Measurements from ENCODE around the gene SH3RF3.
A peak's percentile ranks its signal among the peaks of the same experiment; 100 is the strongest.
"Not testable (repeated sequence)": the region's sequence is repeated elsewhere in the genome, so short reads cannot be mapped to it uniquely, and the experiment has no call there.

Gene SH3RF3

DNA sequence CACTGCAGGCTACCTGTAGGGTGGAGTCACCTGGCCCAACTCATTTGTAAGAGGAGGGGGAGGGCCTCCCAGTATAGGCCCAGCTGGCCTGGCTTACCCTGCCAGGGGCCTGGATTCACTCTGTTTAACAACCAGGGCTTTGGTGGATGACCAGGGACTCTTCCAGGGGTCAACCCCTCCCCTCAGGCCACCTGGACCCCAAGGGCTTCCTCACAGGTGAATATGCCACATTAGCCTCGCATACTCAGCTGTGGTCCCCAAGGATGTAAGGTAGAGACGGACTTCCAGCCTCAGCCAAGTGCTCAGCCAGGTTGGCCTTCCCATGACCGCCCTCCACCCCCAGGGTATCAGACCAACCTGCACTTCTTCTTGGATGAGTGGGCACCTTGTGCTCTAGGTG lies 8.8 kb upstream of the SH3RF3 start:
- no peak for DNase-seq

DNA sequence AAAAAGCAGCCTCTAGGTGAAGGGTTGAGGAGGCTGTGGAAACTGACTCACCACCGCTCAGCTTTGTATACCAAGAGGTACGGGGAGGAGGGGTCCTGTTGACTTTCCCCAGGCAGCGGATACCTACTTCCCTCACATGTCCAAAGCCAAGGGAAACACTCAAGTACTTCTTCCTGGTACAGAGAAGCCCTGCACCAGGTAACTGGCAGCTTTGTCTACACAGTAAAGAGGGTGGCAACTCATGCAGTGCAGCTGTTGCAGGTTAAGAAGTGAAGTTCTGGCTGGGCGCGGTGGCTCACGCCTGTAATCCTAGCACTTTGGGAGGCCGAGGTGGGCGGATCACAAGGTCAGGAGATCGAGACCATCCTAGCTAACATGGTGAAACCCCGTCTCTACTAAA lies 8.3 kb upstream of the SH3RF3 start:
- DNase-seq = not testable (repeated sequence)

DNA sequence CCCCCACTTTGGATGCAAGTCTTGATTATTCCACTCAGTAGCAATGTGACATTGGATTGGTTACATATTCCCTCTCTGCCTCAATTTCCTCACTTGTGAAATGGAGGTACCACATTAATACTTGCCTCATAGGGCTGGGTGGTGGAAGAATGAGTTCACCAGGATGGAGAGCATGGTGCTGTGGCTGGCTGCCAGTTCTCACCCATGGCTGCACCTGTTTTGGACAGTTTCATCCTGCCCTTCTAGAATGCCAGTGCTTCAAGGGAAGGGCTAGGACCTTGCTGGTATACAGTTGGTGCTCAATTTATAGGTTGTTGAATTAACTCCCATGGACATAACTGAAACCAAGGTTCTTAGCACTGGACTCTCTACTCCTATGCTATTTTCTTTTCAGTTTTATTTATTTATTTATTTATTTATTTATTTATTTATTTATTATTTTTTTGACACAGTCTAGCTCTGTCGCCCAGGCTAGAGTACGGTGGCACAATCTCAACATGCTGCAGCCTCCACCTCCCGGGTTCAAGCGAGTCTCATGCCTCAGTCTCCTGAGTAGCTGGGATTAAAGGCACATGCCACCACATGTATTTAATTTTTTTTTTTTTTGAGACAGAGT lies 5.3 kb upstream of the SH3RF3 start:
- DNase-seq = no peak

DNA sequence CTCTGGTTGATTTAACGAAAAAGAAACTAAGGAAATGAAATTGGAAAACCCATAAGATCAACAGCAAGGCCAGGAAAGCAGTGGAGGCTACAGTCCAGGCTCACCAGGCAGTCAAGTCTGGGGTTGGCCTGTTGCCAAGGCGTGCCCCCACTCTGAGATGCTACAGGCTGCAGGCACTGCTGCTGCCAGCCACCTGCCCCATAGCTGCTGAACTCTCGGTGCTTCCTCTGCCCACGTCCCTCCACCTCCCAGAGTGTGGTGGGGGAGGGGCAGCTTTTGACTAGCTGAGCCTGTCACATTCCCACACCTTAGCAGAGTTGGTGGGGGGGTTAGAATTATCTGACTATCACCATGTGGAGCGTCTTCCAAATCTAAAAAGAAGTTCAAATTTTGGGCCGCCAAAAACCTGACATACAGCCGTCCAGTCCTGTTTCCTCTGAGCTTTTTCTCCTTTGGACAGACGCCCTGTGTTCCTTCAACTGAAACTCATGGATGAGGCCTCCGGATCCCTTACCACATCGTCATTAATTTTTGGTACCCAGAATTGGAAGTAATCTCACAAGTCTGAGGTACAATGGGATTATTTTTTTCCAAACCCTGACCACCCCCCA lies 3.9 kb upstream of the SH3RF3 start:
- DNase-seq = no peak

DNA sequence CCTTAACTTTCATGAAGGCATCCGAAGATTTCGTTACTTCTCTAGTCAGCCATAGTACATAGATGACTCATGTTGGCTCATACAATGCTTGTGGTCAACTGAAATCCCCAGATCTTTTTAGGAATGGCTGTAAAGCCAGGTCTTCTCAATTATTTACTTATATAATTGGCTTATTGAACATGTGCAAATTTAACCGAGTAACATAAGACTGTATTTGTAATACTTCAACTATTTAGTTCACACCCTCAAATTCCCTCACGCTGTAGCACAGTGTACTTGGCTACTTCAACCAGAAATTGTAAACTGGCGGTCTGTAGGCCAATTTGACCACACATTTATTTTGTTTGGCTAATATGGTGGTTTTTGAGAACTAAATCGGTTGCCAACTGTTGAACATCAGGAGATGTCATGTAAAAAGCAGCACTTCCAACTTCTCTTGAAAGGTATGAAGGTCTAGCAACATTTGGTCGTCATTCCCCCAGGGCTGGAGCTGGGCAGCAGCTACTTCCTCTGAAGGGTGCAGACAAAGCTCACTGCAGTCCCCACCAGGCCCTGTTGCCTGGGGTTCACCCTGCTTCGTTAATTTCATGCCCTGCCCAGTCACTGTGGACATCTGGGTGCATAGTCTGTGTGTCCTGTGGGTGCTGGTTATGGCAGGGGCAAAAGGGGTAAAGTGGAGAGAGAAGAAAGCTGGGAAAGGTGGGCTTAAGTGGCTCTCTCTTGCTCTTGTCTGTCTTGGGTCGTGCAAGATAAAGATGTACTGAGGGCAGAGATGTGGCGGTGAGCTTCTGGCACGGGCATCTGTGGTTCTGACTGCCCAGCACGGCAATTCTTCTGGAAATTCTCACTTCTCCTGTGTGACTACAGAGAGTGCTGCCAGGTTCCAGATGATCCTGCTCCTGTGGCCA lies 3.2 kb upstream of the SH3RF3 start:
- no peak for DNase-seq

DNA sequence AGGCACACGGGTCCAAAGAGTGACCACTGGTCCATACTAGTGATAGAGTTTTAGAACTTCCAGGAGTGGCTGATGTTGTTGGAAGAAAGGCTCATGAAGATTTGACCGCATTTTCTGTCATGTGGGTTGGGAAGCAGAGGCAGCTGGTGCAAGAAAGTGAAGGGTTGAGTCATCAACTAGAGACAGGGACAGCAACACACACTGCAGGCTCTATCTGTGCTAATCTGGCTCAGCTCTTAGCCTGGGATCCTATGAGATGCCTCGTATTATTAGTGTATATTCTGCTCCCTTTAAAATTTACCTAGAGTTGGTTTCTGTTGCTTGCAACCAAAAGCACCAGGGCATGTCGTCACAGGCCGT lies 2.5 kb upstream of the SH3RF3 start:
- no peak for DNase-seq

DNA sequence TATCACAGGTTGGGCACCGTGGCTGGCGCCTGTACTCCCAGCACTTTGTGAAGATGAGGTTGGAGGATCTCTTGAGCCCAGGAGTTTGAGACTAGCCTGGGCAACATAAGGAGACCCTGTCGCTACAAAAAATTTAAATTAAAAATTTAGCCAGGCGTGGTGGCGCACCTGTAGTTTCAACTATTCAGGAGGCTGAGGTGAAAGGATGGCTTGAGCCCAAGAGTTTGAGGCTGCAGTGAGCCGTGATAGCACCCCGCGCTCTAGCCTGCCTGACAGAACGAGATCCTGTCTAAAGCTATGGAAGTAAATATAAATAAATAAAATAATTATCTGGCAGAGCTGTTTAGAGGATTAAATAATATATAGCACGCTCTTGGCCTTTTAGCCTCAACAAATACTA lies 1.4 kb upstream of the SH3RF3 start:
- DNase-seq = no peak

DNA sequence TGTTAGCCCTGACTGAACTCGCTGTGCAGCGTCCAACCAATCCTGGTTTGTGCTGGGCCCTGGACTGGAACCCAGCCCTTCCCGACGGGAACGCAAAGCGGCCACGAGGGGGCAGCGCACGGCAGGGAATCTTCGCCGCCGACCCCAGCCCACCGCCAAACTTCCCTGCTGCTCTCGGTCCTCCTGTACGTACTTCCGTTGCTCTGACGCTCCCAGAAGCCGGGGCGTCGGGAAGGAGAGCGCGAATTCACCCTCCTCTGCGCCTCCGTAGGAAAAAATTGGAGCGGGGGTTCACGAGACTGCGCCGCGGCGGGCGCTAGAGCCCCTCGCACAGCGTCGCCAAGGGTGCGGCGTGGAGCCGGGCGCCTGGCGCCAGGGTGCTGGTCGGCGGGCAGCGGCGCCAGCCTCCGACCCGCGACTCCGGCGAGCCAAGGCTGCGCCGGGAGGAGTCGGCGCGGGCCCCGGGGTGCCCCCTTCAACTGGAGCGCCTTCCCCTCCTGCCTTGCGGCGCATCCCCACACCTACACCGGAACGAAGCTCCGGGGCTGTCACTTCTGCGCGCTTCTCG lies 873 bp upstream of the SH3RF3 start:
- DNase-seq = peak; percentile 57 to 70

DNA sequence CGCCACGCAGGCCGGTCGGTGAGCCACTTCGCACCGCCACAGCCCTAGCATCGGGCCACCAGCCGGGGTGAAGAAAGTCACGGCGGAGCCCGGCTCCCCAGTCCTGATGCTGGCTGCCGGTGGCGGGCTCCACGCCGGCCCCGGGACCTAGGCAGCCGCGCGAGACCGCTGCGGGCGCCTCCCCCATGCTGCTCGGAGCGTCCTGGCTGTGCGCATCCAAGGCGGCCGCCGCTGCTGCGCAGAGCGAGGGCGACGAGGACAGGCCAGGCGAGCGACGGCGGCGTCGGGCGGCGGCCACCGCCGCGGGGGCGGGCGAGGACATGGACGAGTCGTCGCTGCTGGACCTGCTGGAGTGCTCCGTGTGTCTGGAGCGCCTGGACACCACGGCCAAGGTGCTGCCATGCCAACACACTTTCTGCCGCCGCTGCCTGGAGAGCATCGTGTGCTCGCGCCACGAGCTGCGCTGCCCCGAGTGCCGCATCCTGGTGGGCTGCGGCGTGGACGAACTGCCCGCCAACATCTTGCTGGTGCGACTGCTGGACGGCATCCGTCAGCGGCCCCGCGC lies 433 bp downstream of the SH3RF3 start:
- peak in 1 of 2 donors; percentile 7 for DNase-seq

DNA sequence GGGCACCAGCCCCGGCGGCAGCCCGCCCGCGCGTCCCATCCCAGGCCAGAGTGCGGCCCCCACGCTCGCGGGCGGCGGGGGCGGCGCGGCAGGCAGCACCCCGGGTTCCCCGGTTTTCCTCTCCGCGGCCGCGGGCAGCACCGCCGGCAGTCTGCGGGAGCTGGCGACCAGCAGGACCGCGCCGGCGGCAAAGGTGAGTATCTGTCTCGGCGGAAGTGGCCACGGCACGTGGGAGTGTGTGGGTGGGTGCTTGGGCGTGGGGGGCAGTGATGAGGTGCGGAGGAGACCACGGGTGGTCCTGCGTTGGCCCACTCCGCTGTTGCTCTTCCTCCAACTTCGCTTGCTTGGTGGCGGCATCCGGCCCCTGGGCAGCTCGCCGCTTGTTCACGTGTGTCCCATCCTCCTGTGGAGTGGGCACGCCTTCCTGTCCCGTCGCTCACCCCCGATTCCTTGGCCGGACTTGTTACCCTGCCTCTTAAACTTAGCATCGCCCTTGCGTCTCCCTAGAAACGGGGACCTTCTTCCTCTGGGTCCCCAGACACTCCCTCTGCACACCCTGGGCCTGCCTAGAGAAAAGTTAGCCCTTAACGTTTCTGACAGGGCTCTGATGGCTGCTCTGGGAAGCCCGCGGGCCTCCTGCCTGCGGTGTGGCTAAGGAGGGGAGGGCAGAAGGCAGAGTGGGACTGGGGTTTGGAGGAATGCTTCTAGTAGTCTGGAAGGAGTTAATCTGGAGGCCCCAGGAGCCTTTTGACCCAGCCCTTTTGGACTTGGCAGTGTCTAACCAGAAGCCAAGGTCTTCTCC lies 1.1 kb downstream of the SH3RF3 start:
- DNase-seq = no peak

DNA sequence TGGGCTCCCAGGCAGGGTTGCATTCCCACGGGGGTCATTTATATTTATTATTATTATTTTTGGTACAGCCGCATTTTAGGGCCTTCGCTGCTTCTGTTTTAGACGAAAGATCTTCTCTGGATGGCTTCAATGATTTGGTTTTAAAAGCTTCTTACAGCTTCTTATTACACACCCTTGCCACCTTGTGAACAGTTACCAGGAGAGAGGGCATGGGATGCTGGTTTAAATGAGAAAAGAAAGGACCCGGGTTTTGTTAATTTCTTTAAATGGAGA lies 1.7 kb downstream of the SH3RF3 start:
- no peak for DNase-seq

DNA sequence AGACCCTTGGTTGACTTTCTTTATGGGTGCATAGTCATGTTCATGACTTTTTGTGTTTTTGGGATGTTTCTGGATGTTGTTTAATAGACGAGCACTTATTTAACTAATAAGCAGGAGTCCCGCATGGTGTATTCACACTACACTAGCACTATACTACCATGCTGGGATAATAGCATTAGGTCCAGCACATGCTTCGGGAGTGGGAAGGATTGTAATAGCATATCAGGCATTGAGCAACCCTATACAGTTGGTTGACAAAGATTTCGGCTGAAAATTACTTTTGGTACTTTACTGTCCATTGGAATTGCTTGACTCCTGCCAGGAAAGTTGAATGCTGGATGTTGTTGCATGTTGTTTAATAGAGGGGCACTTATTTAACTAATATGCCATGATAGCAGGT lies 2.8 kb downstream of the SH3RF3 start:
- DNase-seq = no peak

DNA sequence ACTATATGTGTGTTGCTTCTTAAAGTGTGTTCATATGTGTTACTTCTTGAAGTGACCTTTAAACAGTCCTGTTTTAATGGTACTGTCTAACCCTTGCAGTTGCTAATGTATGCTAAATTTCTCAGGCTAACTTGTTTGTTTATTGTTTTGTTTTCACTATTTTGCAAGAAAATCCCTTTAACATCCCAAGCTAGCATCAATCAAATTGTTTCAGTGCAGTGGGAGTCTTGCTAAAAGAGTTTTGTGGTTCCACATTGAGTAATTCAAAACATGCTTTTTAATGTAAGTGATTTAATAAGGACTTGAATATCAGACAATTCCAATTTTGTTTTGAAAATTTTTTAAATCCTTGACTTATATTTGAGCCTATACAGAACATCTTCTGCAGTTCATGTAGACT lies 3.6 kb downstream of the SH3RF3 start:
- no peak for DNase-seq

DNA sequence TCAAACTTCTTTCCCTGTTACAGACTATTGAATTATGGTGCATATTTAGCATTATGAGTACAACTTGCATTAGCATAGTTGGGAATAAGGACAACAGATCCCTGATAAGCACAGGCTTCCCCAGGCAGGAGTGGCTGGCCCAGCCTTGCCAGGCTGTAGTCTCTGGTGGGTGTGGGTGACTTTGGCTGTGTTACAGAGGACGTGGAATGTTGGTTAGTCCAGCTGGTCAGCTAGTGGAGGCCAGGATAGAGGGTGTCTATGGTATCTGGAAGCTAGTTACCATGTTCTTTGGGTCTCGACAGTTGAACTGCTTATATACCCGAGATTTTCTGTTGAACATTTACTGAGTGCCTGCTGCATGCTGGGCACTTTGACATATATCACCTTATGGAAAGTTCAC lies 4.7 kb downstream of the SH3RF3 start:
- no peak for DNase-seq

DNA sequence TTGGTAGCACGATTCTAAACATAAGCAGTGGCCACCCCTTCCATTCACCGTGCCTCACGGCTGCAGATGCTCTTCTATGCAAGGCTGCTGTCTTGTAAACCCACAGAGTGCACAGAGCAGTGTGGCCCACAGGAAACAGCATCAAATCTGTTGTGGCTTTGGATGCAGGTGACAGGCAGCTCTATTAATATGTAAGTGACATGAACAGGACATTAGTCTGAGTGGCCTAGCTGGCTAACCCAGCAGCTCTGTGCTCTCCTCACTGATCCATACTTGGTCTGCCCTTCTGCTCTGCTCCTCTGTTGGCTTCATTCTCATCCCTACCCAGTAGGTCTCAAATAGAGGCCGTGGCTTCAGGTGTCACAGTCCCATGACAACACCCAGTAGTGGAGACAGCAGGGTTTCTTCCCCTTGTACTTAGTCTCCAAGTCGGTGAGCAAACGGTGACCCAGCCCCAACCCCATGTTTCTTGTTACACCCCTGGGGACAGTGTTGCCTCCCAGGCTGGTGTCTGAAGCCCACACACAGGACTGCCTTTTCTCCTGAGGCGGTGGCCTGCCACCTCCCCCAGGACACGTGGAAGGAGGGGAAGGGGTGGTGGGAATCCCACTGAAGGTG lies 5.8 kb downstream of the SH3RF3 start:
- no peak for DNase-seq

DNA sequence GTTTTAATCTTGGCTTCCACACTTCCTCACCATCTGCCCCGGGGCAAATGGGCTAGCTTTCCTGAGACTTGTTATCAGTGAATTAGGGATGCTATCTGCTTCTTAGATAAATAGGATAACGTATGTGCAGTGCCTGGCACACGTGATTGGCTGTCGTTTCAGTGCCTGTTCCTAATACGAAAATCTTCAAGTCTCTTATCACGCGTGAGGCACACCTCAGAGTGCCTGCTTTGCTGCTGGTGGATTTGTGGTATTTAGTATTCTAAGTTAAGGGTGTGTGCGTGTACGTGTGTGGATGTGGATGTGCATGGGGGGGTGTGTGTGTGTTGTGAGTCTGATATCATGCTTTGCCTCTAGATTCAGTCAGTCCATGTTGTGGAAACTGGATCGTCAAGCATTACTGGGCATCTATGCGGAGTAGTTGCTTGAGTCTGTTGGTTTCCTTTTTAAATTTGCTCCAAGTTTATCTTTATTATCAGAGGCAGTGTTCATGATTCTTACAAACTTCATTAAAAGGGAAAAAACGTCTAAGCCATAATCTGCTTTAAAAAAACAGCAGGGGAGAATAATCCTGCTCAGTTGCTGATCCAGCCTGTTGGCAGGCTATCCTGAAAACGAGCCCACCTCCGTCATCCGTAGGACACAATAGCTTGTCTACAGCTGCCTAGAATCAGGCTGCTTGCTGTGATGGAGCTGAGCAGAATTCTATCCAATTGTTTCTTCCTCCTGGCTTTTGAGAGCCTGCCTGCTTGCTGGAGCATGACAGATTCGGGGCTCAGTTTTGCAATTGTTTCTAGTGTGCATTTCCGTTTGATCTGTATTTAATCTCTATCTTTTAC lies 6.6 kb downstream of the SH3RF3 start:
- no peak for DNase-seq

DNA sequence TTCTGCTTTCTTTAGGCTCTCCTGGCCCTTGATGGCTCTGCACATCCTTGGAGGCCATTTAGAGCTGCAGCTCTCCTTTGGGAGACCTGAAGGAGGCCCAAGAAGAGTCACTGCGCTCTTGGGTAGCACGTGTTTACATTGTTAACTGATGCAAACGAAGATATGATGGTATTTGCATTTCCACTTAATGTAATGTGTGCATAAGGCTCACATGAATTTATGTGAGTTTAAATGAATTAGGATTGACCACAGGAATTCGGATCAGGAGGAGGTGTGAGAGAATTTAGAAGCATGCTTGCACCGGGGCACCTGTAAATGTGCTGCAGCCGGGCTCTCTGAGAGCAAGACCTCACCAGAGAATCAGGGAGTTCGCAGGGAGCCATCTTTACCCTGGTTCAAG lies 7.5 kb downstream of the SH3RF3 start:
- DNase-seq = no peak

DNA sequence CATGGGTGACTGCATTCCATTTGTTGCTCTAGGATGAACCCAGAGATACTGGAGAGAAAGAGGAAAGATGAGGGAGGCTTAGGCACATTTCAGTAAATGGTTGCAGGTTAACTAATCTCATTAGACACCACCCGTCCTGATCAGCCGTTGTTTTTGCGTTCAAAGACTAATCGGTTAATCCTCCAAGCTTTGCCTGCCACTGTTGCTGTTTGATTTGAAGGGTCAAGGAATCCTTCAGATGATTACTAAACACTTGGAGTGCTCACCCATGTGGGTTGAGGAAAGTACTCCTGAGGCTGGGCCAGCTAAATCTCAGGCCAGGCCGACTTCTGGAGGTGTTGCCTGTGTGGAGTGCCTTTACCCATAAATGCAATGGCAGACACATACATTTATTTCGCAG lies 8.6 kb downstream of the SH3RF3 start:
- no peak for DNase-seq

DNA sequence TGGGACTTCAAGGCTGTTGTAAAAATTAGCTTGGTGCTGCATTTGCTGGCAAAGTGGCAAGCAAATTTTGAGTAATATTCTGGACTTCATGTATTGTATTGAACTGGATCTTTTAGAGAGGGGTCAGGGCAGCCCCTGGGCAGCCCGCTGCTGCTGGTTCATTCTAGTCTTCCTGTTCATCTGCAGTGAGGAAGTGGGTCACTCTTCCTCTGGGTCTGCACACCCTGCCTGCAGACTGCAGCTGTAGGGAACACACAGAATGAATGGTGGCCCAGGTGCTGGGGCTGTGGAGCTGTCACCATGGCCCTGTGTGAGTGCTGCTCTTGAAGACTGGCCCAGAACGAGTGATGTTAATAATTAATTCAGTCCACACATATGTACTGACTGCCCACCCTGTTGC lies 9.4 kb downstream of the SH3RF3 start:
- DNase-seq = no peak

DNA sequence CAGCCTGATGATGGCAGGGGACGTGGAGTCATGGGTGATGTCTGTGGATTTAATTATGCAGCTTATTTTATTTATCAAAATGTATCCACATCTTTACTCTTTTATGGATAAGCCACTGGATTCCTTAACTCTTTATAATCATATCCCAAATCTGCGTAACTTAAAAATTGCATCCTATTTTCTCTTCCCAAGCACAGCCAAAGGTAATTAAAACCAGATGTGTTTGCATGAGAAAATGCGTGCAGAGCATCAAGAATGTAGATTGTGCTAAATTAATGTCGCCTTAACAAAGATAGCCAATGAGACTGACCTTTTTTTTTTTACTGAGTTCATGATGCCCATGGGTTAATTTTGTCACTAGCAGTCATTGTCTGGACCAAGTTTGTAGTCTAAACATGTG lies 10.0 kb downstream of the SH3RF3 start:
- no peak for DNase-seq

DNA sequence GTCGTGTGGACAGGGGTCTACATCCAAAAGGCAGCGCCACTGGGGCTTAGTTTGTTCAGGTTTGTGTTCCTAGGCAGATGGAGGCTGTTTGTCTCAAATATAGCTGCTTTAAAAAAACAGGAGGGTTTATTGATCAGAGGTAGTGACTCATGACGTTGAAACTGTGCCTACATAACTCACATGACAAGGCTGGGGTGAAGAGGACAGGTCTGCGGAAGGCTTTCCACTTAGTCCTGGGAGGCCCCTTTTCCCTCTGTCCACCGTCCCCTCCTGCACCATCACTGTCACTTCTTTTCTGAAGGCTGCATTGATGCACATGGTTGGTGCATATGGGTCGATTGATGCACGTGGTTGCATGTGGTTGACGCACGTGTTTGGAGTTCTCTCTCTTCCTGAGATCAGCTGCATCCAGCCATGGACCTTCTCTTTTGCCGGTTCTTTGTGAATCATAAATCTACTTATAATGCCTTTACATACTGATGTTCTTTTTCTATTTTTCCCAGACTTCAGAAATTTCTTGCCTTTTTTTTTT lies 10.9 kb downstream of the SH3RF3 start:
- no peak for DNase-seq
